ENCODE measurements around the gene HNF1A.
"Not testable (repeated sequence)": the region's sequence is repeated elsewhere in the genome, so short reads cannot be mapped to it uniquely, and the experiment has no call there.

Gene HNF1A

DNA sequence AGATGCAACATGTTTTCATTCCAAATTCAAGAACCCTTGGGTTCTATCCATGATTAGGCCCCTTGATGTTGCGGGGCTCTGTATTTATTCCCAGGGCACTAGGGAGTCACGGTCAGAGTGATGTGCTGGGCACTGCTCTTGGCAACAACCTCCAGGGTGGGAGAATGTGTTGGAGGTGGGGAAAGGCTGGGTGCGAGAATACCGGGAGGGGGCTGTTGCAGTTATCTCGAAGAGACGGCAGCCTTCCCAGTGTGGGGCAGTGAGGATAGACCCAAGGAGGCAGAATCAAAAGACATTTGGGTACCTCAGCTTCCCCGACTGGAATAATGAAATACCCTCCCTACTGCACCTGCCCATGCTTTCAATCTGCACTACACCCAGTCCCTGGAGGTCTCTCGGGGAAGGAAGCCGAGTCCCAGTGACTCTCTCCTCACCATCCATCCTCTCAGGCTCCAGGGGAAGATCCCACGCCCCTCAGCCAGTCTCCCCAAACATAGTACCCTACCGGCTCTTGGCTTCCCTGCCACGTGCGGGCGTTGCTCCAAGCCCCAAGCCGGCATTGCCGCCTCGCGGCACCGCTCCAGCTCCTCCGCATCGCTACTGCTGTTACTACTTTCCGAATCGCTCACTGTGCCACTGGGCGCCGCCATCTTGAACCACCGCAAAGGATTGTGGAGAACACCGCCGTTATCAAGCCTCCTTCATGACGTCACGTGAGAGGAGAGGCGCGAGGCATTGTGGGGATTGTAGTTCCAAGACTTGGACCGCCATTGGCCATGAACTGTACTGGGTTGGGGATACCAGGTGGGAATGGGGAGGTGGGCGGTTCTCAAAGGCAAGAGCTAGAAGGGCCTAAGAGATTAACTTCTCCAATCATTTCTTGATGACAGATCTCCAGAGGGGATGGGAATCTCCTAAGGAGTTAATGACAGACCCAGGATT is 37.8 kb downstream of the HNF1A start, which contains the start of gene C12orf43:
Gene C12orf43 (minus strand): TSS at position 663 of the 942 bp plus-strand sequence. CDS start 13 bp downstream, at position 650.
- peak; percentile 90 to 93 for DNase-seq

DNA sequence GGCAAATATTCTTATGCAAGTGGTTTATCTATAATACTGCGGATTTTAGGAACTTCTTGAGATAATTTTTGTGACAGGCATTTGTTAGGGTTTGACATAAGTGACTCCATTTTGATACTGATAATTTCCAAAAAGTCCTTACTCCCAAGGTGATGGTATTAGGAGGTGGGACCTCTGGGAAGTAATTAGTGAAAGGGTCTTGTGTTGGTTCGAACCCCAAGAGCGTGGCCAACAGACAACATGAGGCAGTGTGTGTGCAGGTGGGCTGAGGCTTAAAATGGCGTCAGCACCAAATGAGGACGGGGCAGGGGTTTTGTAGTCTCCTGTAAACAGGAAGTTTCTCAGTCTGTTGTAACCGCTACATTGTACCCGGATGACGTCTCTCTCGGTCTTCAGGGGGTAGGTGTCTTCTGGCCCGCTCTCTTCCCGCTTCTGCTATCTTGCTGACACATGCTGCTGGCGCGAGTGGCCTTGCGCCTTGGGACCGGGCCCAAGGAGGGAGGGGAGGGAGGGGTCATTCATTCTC is 39.7 kb downstream of the HNF1A start:
- peak in 1 of 2 donors; percentile 39 for DNase-seq

DNA sequence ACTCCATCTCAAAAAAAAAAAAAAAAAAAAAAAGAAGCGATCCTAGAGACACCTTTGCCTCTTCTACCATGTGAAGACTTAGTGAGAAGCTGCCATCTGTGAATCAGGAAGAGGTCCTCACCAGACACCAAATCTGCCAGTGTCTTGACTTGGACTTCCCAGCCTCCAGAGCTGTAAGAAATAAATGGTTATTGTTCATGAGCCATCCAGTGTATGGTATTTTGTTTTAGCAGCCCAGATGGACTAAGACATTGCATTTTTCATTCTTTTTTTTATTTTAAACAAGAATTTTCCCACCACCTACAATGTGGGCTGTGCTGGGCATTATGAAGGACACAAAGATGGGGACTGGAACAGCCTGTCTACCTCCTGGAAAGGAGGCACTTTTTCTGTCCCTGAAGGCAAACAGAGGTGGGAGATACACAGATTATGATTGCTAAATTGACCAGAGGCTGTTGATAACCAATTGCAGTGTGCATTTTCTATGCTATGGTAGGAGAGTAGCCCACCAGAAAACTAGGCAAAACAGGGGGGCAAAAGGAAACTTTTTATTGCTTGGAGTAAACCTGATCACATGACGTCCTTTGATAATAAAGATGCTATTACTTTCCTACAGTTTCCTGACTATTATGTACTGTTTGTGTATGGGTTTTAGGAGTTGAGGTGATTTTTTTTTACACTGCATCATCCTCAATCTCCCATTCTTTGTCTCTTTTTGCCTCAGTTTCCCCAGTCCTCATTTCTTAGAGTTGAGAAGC is 40.7 kb downstream of the HNF1A start:
- no peak for DNase-seq

DNA sequence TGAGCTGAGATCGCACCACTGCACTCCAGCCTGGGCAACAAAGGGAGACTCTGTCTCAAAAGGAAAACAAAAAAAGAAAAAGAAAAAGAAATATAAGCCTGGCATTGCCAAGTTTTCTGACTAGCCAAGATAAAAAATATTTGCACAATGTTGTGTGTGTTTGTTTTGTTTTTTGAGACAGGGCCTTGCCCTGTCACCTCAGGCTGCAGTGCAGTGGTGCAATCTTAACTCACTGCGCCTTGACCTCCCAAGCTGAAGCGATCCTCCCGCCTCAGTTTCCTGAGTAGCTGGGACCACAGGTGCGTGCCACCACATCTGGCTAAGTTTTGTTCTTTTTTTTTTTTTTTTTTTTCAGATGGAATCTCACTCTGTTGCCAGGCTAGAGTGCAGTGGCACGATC is 43.4 kb downstream of the HNF1A start:
- DNase-seq: no peak

DNA sequence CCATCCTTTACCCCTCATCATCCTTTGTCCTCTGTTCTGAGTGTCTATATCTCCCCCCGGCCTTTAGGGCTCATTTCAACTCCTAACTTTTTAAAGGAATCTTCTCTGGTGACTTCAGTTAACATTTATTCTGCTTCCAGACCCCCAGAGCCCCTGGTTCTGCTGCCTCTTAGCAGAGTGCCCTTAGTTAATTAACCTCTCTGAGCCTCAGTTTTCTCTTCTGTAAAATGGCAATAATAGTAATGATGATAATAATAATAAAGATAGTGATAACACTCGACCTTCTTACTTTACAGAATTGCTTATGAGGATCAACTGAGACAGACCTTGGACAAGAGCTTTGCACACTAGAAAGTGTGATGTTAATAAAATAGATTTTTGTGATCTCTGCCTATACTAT is 44.4 kb downstream of the HNF1A start:
- no peak for DNase-seq

DNA sequence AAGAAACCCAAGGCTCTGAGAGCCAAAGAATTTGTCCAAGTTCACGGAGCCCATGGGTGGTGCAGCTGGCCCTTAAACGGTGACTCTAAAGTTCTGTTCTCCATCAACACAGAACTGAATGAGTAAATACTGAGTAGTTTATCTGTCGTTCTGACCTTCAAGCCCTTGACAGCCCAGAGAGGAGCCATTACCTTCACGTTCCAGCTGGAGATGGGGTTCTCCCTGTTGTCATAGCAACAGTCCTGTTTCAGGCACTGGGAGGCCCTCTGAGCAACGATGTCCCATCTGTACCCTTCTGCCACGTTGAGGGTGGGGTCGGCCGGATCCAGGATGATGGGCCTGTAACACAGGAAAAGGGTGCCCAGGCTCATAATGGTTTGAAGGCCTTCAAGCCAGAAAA is 45.5 kb downstream of the HNF1A start:
- no peak for DNase-seq

DNA sequence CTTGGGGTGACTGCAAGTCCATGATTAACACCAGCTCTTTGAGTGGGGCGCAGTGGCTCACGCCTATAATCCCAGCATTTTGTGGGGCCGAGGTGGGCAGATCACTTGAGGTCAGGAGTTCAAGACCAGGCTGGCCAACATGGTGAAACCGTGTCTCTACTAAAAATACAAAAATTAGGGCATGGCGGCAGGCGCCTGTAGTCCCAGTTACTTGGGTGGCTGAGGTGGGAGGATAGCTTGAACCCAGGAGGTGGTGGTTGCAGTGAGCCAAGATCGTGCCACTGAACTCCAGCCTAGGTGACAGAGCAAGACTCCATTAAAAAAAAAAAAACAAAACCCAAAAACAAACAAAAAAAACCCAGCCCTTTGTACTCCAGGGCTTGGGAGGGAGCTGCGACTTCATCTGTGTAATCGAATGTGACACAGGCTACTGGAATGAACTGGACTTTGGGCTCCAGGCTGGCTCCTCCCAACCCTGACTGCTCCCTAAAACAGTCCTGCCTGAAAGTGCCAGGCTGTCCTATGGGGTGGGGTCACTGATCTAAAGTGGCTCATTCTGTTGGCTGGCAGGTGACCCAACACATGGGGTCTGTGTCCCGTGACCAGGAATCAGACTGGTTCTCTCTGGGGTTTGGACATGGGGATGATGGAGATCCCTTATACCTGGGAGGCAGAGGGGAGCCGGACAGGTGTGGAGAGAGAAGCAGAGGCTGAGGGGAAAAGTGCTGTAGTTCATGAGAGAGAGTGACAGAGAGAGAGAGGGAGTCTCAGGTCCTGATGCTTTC is 47.3 kb downstream of the HNF1A start:
- DNase-seq: no peak

DNA sequence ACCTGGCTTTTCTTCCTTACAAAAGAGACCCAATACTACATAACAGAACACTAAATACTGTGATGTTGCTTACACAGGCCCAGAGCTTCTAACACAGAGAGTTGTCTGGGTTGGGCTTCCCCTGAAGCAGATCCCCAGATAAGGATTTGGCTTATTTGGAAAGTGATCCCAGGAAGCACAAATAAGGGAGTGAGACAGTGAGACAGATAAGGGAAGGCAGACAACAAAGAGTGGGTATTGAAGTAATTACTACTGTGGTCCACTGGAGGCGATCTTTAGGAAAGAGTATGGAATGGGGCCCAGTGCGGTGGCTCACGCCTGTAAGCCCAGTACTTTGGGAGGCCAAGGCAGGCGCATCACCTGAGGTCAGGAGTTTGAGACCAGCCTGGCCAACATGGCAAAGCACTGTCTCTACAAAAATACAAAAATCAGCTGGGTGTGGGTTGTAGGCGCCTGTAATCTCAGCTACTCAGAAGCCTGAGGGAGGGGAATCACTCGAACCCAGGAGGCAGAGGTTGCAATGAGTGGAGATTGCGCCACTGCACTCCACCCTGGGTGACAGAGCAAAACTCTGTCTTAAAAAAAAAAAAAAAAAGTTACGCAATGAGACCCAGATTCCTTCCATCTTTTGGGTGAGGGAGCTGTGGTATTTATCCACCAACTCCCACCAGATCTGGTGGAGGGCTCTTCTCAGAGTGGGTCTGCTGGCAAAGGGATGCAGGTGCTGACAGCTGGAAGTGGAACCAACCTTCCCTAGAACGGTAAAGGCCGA is 48.1 kb downstream of the HNF1A start:
- no peak for DNase-seq

DNA sequence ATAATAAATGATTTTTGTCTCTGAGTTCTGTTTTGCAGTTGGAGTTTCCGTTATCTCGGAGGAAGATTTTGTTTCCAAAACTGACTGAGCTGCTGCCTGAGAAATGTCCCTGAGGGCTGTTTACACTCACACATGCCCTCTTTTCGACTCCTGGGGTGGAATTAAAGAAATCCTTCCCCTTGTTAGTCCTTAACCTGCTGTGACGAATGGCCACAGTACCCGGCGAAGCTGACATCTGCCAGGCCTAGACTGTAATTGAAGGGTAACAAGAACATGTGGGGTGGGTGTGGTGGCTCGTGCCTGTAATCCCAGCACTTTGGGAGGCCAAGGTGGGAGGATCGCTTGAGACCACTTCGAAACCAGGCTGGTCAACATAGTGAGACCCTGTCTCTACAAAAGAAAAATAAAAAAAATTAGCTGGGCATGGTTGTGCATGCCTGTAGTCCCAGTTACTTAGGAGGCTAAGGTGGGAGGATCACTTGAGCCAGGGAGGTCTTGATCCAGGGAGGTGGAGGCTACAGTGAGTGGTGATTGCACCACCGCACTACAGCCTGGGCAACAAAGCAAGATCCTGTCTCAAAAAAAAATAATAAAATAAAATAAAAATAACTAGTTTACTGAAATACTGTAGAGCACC is 52.4 kb downstream of the HNF1A start:
- DNase-seq: no peak

DNA sequence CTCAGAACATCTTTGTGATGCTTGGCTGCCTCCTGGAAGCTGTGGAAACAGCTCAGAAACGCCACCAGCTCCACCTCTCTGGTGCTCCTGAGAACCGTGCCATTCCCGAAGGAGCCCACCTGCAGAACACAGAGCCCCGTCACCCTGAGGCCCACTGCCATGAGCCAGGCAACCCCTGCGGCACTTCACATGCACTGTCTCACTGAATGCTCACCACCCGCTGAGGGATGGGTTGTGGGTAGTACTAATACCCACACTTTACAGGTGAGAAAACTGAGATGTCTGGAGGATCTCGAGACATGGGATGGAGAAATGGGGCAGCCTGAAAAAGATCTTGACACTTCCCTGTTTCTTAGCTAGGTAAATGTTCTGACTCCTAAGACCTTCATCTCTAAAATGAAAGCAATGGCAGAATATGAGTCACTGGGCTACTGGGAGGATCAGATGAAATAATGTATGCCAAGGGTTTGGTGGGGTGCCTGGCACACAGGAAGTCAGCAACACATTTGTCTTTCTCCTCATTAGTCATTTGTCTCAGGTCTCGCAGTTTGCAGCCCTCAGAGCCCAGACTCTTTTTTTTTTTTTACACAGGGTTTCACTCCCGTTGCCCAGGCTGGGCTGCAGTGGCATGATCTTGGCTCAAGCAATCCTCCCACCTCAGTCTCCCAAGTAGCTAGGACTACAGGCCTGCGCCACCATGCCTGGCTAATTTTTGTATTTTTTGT is 55.4 kb downstream of the HNF1A start:
- DNase-seq: peak; percentile 66 to 75

DNA sequence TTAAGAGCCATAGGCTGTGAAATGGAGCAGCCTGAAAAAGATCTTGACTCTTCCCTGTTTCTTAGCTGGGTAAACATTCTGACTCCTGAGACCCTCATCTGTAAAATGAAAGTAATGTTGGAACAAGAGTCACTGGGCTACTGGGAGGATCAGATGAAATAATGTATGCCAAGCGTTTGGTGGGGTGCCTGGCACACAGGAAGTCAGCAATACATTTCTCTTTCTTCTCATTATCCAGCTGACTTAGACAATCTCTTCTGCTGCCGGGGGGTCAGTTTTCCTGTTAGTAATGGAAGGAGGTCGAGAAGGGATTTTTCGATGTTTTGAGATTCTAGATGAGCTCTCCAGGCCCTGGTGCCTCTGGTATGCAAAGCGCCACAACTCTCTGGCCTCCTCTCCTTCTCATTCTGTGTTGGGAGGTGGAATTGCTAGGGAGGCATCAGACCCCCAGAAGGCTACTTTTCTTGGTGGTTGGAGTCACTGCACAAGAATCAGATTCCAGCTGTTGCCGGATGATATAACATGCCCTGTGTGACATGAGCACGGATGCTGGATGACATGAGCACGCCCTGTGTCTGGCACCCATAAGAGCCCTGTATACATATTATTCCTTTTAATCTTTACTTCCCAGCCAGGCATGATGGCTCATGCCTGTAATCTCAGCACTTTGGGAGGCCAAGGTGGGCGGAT is 56.4 kb downstream of the HNF1A start:
- no peak for DNase-seq

DNA sequence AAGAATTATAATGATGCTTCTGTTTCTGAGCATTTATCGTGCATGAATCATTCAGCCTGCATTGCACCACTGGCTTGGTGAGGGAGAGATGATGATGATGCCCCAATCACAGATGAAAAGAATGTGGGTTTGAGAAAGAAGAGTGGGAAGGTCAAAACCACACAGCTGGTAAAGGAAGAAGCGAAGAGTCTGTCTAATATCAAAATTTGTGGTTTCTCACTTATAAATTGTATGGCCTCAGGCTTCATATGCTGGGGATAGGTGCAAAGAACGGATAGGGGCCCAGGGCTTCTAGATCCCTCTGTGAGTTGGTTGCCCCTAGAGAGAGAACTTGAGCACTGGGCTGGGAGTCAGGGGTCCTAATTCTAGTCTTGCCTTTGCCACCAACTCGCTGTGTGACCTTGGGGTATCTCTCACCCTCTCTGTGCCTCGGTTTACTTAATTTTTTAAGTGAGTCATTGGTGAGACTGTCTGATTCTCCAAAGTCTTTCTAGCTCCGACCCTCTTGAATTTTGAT is 58.5 kb downstream of the HNF1A start:
- DNase-seq: peak; percentile 22 to 60

DNA sequence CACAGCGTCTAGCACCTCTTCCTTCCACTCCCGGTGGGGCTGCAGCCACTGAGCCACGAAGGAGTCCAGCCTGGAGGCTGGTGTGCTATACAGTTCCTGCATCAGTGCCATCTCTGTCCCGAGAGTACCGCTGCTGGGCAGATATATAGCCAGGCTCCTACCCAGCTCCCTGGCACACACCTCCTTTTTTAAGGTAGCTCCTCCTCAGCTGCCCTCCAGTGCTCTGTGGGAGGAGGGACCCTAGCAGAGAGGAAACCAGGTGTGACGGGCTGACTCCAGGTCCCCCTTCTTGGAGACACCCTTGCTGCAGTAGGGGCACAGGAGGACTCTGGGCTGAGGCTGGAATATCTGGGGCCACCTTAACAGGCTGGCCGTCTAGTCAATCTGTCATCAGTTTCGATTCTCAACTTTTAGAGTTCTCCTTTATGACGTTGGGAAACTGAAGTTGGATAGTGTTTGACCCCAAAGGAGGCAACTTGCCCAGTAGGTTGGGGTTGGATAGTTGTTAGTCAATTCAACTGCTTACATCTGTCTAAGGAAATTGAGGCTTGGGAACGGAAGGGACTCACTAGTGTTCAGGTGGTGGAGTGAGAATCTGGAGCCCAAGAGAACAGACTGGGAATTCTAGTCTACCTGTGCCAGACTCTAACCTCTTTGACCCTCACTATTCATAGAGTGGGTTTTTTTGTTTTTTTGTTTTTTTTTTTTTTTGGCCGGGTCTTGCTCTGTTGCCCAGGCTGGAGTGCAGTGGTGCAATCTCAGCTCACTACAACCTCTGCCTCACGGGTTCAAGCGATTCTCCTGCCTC is 60.7 kb downstream of the HNF1A start, which contains the start of gene OASL:
Gene OASL (minus strand): TSS at position 386 of the 808 bp plus-strand sequence. CDS start 275 bp downstream, at position 111.
- peak; percentile 80 to 82 for DNase-seq

DNA sequence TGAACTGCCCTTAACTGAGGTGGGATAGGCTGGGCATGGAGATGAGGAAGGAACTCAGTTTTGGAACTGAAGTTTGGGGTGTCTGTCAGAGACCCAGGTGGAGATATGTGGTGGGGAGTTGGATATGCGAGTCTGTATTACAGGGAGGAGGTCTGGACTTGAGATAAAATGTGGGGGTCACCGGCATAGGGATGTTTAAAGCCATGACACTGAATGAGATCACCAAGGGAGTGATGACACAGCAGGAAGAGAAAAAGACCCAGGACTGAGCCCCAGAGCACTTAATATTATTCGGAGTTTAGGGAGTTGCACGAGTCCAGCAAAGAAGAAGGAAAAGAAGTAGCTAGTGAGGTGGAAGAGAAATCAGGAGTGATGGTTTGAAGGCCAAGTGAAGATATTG is 64.7 kb downstream of the HNF1A start:
- DNase-seq: no peak

DNA sequence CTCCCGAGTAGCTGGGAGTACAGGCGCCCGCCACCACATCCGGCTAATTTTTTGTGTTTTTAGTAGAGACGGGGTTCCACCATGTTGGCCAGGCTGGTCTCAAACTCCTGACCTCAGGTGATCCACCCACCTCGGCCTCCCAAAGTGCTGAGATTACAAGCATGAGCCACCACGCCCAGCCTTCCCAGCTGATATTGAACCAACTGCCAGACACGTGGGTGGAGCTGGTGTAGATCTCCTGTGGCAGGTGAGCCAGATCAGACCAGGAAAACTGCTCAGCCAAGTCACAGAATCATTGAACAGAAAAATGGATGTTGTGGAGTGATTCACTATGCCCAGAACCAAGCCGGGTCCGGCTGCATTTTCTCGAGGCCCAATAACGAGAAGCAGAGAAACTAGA is 69.1 kb downstream of the HNF1A start:
- not testable (repeated sequence) for DNase-seq

DNA sequence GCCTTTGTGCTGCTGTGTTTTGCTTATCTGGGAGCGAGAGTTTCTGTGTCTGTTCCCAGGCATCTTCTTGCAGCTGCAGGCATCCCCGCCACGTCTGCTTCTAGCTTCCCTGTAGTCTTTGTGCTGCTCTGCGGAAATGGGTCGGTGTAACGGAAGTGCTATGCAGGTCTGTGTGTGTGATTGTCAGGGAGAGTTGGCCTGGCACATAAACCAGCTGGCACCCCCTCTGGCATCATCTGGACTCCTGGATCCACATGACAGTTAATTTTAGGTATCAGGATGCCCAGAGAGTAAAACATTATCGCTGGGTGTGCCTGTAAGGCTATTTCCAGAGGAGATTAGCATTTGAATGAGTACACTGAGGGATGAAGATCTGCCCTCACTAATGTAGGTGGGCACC is 70.1 kb downstream of the HNF1A start:
- DNase-seq: no peak

DNA sequence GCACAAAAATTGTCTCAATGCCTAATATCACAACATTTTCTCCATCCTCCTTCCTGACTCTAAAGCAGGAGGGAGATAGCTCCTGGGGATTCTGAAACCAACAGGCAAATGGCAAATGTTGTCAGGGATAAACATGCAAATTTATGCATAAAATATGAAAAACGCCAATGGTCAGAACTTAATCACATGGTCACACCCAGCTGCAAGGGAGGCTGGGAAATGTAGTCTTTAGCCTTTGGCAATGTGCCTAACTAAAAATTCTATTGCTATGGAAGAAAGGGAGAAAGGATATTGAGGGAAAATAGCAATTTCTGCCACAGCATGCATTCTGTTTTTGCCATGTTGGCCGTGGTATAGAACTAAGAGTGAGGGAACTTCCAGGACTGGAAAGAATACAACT is 72.4 kb downstream of the HNF1A start:
- DNase-seq: no peak
